Endothelial cell of umbilical vein (primary cell): ENCODE results near the gene U2AF2. TPM values are rescaled to one million over a fixed set of nuclear protein-coding genes. Genes with fewer than 3 reads are reported as not detected.

ENCODE experiments used
- BruUV-seq: library from RNA; stranded (reverse); fragments of 400-500 nt; replicated peaks from 2 replicates; lab custom pipeline; 2021; lab: Mats Ljungman, UMichigan
- CTCF ChIA-PET: fragments of 300-600, 350-600 bp; sonication (Branson Sonifier 250); formaldehyde crosslinking; loops from one replicate; lab custom pipeline; 2021; ENCODE audit warnings: antibody characterized with exemption, inconsistent platforms; lab: Charles Lee
- POLR2A ChIA-PET: fragments of 300-600, 350-600 bp; sonication (Branson Sonifier 250); formaldehyde crosslinking; loops from one replicate; lab custom pipeline; 2021; ENCODE audit warnings: antibody characterized with exemption, inconsistent platforms; lab: Charles Lee
- DNase-seq: peaks from one replicate; pipeline ENCODE4 v3.0.0-alpha.2; 2011; ENCODE audit warnings: low read depth, low spot score
- FAIRE-seq: peaks from 2 replicates; lab custom pipeline; 2011; peaks lifted over from hg19 to GRCh38; lab: Jason Lieb, UNC
- H2AFZ ChIP-seq: 2 replicates; pipeline ENCODE4 v1.6.0; 2012; ENCODE audit warnings: low read depth, low read length, control low read depth, inconsistent platforms
- H3K27ac ChIP-seq: 2 replicates; pipeline ENCODE4 v1.5.1; 2011; ENCODE audit warnings: low read depth, mild to moderate bottlenecking, control low read depth, low read length, moderate library complexity; ENCODE audit not compliant: insufficient read depth
- H3K27me3 ChIP-seq, 2 experiments: 2 replicates each; pipeline versions ENCODE4 v1.6.0 to v1.6.1; 2011; ENCODE audit warnings: low read length in 2 of 2, mixed read lengths in 1 of 2; ENCODE audit not compliant: control insufficient read depth in 2 of 2, insufficient read depth in 2 of 2
- H3K36me3 ChIP-seq, 2 experiments: 2 replicates in 1 of 2; 3 replicates in 1 of 2; pipeline ENCODE4 v1.5.1; 2011; ENCODE audit warnings: low read length in 2 of 2, mild to moderate bottlenecking in 1 of 2, moderate library complexity in 1 of 2; ENCODE audit not compliant: control insufficient read depth in 2 of 2, insufficient read depth in 2 of 2; ENCODE audit errors: extremely low read depth in 1 of 2
- H3K4me1 ChIP-seq: 3 replicates; pipeline ENCODE4 v1.5.1; 2011; ENCODE audit warnings: mild to moderate bottlenecking, low read length; ENCODE audit not compliant: control insufficient read depth, insufficient read depth; ENCODE audit errors: extremely low read depth
- H3K4me2 ChIP-seq: 2 replicates; pipeline ENCODE4 v1.6.1; 2011; ENCODE audit warnings: low read length, control low read depth, mixed read lengths; ENCODE audit not compliant: insufficient read depth
- H3K4me3 ChIP-seq, 3 experiments: fragments of 200-600 bp in 1 of 3; sonication (generic), shearing (Covaris generic) in 1 of 3; replicated peaks in 1 of 3; 2 replicates each; pipeline ENCODE4 v1.5.1; 2011 to 2016; ENCODE audit warnings: control low read depth in 3 of 3, low read length in 3 of 3, mild to moderate bottlenecking in 2 of 3, inconsistent platforms in 1 of 3, low read depth in 1 of 3, moderate library complexity in 1 of 3; ENCODE audit not compliant: insufficient read depth in 1 of 3
- H3K79me2 ChIP-seq: 2 replicates; pipeline ENCODE4 v1.6.0; 2012; ENCODE audit warnings: low read length, inconsistent platforms; ENCODE audit not compliant: control insufficient read depth, insufficient read depth
- H3K9ac ChIP-seq: replicated peaks from 2 replicates; pipeline ENCODE3; 2011; ENCODE audit warnings: low read length, control low read depth; ENCODE audit not compliant: insufficient read depth; ENCODE audit errors: extremely low read depth
- H3K9me1 ChIP-seq: replicated peaks from 3 replicates; pipeline ENCODE4 v1.6.0; 2011; ENCODE audit warnings: mild to moderate bottlenecking, low read length; ENCODE audit not compliant: control insufficient read depth, insufficient read depth; ENCODE audit errors: extremely low read depth
- H3K9me3 ChIP-seq: replicated peaks from 2 replicates; pipeline ENCODE4 v1.5.1; 2012; ENCODE audit warnings: low read length, inconsistent platforms; ENCODE audit not compliant: control insufficient read depth, insufficient read depth
- H4K20me1 ChIP-seq: replicated peaks from 2 replicates; pipeline ENCODE3; 2011; ENCODE audit warnings: mild to moderate bottlenecking, low read length; ENCODE audit not compliant: control insufficient read depth, insufficient read depth; ENCODE audit errors: extremely low read depth
- EZH2 ChIP-seq: IDR thresholded peaks from 2 replicates; pipeline ENCODE4 v1.6.1; 2012; ENCODE audit warnings: borderline replicate concordance, low read depth, mild to moderate bottlenecking, moderate library complexity, low read length, inconsistent platforms; ENCODE audit not compliant: severe bottlenecking
- FOS ChIP-seq: IDR thresholded peaks from 2 replicates; pipeline ENCODE4 v1.6.1; 2011; ENCODE audit warnings: mild to moderate bottlenecking, low read length, moderate library complexity, borderline replicate concordance; ENCODE audit not compliant: insufficient read depth
- GATA2 ChIP-seq: IDR thresholded peaks from 2 replicates; pipeline ENCODE4 v1.7.0; 2011; ENCODE audit warnings: low read depth, mild to moderate bottlenecking, moderate library complexity, mixed read lengths, low read length; ENCODE audit not compliant: insufficient read length, insufficient read depth
- JUN ChIP-seq: IDR thresholded peaks from 2 replicates; pipeline ENCODE4 v1.6.1; 2011; ENCODE audit warnings: borderline replicate concordance, low read depth; ENCODE audit not compliant: insufficient read length, insufficient read depth
- MYC ChIP-seq: IDR thresholded peaks from one replicate; pipeline ENCODE4 v1.6.1; 2011; ENCODE audit warnings: mild to moderate bottlenecking, low read depth, low read length
- POLR2A ChIP-seq: IDR thresholded peaks from 2 replicates; pipeline ENCODE4 v1.6.1; 2012; ENCODE audit warnings: low read depth, mild to moderate bottlenecking, control low read depth, low read length
- POLR2AphosphoS5 ChIP-seq: IDR thresholded peaks from 2 replicates; pipeline ENCODE4 v1.6.1; 2012; ENCODE audit warnings: low read depth, mild to moderate bottlenecking, control low read depth, low read length, moderate library complexity; ENCODE audit not compliant: insufficient read depth
- dilution Hi-C: fragments of 300-500 bp; cut with MboI; formaldehyde crosslinking; loops from one replicate; pipeline ENCODE4 v1.15.0; 2019; ENCODE audit warnings: low sequenced_read_pairs; ENCODE audit not compliant: extremely low pct_ligation_motif_present
- intact Hi-C: fragments of 100-400 bp; cut with micrococcal nuclease; formaldehyde crosslinking; loops from one replicate; pipeline ENCODE4 v1.10.0; 2022
- polyA plus RNA-seq, 4 experiments: library from polyadenylated mRNA; depleted of rRNA in 3 of 4; stranded (reverse) in 3 of 4; unstranded in 1 of 4; fragments of >200 nt; gene quantifications; 2 replicates each; pipeline versions ENCODE4 v1.2.1 to v1.2.3, GENCODE V29; 2011 to 2012; ENCODE audit warnings: missing spikeins in 1 of 4
- total RNA-seq: library from RNA; stranded (reverse); gene quantifications from 2 replicates; pipeline ENCODE4 v1.2.3, GENCODE V29; 2021
- TF ChIP-seq, protein P1 (sequence below): IDR thresholded peaks from 2 replicates; pipeline ENCODE4 v1.6.1; 2011; ENCODE audit not compliant: insufficient read depth, insufficient read length
- TF ChIP-seq, protein P2 (sequence below), 2 donors: IDR thresholded peaks; 1 replicate in 1 of 2; 2 replicates in 1 of 2; pipeline ENCODE4 v1.5.1; 2011; ENCODE audit warnings: low read length in 2 of 2, mild to moderate bottlenecking in 2 of 2, moderate library complexity in 2 of 2, control low read depth in 1 of 2, inconsistent platforms in 1 of 2, low read depth in 1 of 2; ENCODE audit not compliant: insufficient read depth in 1 of 2; ENCODE audit errors: extremely low read depth in 1 of 2

U2AF2 gene
- total and polyA plus RNA-seq, 2 donors (not counting 3 experiments of a cell fraction or from before 2014, with no cell fraction given) = 183 to 259 TPM

DNA sequence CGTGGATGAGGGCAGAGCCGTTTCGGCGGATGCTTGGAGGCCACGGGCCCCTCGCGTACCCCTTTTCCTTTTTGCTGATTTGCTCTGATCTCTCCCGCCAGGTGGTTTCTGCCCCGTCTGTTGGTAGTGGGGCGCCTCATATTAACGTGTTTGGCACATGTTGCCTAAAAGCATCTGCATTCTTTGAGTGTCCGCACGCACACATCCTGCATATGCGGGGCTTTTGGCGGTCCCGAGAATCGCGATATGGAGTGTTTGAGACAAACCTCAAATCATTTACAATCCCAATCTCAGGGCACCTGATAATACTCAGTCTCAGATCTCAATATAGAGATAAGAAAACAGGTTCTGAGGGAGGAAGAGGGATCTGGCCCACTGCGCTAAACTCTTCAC, 809 bp downstream of the U2AF2 start:
- POLR2A ChIA-PET = no interaction called here
- BruUV-seq = TSS peak; percentile 41

DNA sequence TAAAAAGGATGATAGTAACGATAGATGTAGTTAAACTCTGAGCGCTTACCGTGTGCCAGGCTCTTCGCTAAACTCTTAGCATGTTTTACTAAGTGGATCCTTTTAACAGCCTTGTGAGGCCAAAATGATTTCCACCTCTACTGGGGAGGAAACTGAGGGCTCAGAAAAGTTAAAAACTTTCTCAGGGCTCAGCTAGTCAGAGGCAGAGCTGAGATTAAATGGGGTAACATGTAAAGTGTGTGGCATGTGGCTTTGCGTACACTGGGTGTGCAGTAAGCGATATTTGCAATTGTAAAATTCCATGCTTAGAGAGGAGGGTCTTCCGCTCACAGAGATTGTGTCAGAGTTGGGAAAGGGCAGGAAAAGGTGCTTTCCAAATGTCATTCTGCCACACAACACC, 1.7 kb downstream of the U2AF2 start:
- peak; percentile 62 for FAIRE-seq
- no peaks in the 10 kb centered on the region for H3K9me1 ChIP-seq
- peaks cover 25% of the 10 kb centered on the region for H3K4me1 ChIP-seq
- no peak overlapping the region for H2AFZ ChIP-seq
- no peaks in the 10 kb centered on the region for H3K27me3 ChIP-seq
- peaks cover 0 to 22% of the 10 kb centered on the region in 2 experiments for H3K36me3 ChIP-seq
- no peaks in the 10 kb centered on the region for H3K9me3 ChIP-seq
- dilution Hi-C loops = no loop called here
- TF ChIP-seq POLR2A = no peak
- TF ChIP-seq JUN = no peak
- TF ChIP-seq MYC = no peak
- TF ChIP-seq, protein P1, sequence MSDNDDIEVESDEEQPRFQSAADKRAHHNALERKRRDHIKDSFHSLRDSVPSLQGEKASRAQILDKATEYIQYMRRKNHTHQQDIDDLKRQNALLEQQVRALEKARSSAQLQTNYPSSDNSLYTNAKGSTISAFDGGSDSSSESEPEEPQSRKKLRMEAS = no peak
- no peak for TF ChIP-seq GATA2
- no peak for TF ChIP-seq POLR2AphosphoS5
- TF ChIP-seq EZH2 = no peak
- no peak for TF ChIP-seq FOS
- TF ChIP-seq, protein P2, sequence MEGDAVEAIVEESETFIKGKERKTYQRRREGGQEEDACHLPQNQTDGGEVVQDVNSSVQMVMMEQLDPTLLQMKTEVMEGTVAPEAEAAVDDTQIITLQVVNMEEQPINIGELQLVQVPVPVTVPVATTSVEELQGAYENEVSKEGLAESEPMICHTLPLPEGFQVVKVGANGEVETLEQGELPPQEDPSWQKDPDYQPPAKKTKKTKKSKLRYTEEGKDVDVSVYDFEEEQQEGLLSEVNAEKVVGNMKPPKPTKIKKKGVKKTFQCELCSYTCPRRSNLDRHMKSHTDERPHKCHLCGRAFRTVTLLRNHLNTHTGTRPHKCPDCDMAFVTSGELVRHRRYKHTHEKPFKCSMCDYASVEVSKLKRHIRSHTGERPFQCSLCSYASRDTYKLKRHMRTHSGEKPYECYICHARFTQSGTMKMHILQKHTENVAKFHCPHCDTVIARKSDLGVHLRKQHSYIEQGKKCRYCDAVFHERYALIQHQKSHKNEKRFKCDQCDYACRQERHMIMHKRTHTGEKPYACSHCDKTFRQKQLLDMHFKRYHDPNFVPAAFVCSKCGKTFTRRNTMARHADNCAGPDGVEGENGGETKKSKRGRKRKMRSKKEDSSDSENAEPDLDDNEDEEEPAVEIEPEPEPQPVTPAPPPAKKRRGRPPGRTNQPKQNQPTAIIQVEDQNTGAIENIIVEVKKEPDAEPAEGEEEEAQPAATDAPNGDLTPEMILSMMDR (IDR thresholded peaks at IDR 0.05; ENCODE audit: extremely low read depth in 1 of 2, insufficient read depth in 1 of 2, low read depth in 1 of 2, low read length in 2 of 2) = no peak
- POLR2A ChIA-PET = interaction anchor here (1.0 kb wide), 1 partner anchor 14 kb away, joined by 3 read pairs; no protein-coding TSS in a partner anchor
- intact Hi-C loops = loop anchor here (10.0 kb wide), 3 partner anchors 322 to 1192 kb away; partner anchors contain the start of genes KMT5C, LENG9 and ZNF787
- peak overlapping the region; percentile 97 for H3K9ac ChIP-seq
- H3K79me2 ChIP-seq = peaks cover 65% of the 10 kb centered on the region
- CTCF ChIA-PET = interaction anchor here (0.9 to 2.2 kb wide), 4 partner anchors 9 to 17 kb away, joined by 3 to 22 read pairs (median 6); no protein-coding TSS in a partner anchor
- peaks cover 12% of the 10 kb centered on the region for H4K20me1 ChIP-seq
- peak overlapping the region; percentile 96 for H3K4me2 ChIP-seq
- no peak for DNase-seq
- H3K4me3 ChIP-seq = peak overlapping the region; percentile 78 to 98 (median 94)
- no peak overlapping the region for H3K27ac ChIP-seq
- no TSS peak for BruUV-seq

More for the DNA sequence above, 809 bp downstream of the U2AF2 start:
- Histone ChIP-seq H4K20me1 (peaks cover 12% of the 10 kb centered on the region), H3K36me3 (peaks cover 0 to 15% of the 10 kb centered on the region in 2 experiments), H3K9ac (peak overlapping the region; percentile 97), H3K9me3 (no peaks in the 10 kb centered on the region), H3K79me2 (peaks cover 56% of the 10 kb centered on the region), H3K4me1 (peaks cover 25% of the 10 kb centered on the region), H3K27ac (peak overlapping the region; percentile 90), H3K9me1 (no peaks in the 10 kb centered on the region), H3K27me3 (no peaks in the 10 kb centered on the region), H3K4me3 (peak overlapping the region; percentile 78 to 98 (median 94)), H3K4me2 (peak overlapping the region; percentile 96), H2AFZ (no peak overlapping the region)
- intact Hi-C loops (loop anchor here (10.0 kb wide), 3 partner anchors 321 to 1191 kb away; partner anchors contain the start of genes KMT5C, LENG9 and ZNF787), dilution Hi-C loops (no loop called here)
- TF ChIP-seq GATA2 = no peak
- no peak for TF ChIP-seq EZH2
- CTCF ChIA-PET = interaction anchor here (1.0 kb wide), 1 partner anchor 16 kb away, joined by 8 read pairs; no protein-coding TSS in a partner anchor
- peak; percentile 33 for FAIRE-seq
- DNase-seq = no peak
